NT2/D1 (cell line): ENCODE measurements around the gene INVS.

ENCODE experiments used
- SUZ12 ChIP-seq: IDR thresholded peaks from 2 replicates; pipeline ENCODE4 v1.6.1; 2011; ENCODE audit not compliant: insufficient read length, insufficient read depth; ENCODE audit errors: extremely low read depth
- YY1 ChIP-seq: IDR thresholded peaks from 2 replicates; pipeline ENCODE4 v1.6.1; 2011; ENCODE audit not compliant: insufficient read length, insufficient read depth
- ZNF274 ChIP-seq: IDR thresholded peaks from 2 replicates; pipeline ENCODE4 v1.6.1; 2011; ENCODE audit warnings: mild to moderate bottlenecking, low read depth, low read length

DNA sequence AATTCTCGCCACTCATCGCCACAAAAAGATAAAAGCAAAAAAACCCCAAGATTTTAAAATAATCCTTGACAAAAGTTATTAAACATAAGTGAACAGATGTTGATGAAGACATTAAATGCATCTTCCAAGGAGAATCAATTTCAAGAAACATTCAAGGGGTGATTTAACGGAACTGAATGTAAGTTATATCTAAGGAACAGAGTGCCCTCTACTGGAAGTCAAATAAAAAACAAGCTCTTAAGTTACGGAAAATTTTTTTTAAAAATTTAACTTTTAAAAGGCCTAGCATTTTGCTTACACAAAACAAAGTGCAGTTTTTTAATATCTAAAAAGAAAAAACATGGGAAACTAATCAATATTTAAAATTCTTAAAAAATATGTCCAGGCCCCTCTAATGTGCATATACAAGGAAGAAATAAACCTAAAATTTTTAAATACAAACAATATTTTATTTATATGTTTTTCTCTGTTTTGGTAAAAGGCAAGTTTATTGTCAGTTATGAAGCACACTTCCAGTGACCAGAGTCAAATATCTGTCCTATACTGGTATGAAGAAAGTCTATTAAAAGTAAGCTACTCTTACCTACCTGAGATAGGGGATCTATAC, 225.7 kb downstream of the INVS start:
- TF ChIP-seq ZNF274 (no peak), YY1 (no peak), SUZ12 (no peak)
